HG02884 (cell line): ENCODE data around the gene ADIPOR2.

Experiments
- ATAC-seq: cut with Tn5 transposase; IDR thresholded peaks from one replicate; pipeline ENCODE4 v1.9.1; 2021; ENCODE audit warnings: mild to moderate bottlenecking, moderate library complexity; ENCODE audit not compliant: unreplicated experiment

ADIPOR2 gene

DNA sequence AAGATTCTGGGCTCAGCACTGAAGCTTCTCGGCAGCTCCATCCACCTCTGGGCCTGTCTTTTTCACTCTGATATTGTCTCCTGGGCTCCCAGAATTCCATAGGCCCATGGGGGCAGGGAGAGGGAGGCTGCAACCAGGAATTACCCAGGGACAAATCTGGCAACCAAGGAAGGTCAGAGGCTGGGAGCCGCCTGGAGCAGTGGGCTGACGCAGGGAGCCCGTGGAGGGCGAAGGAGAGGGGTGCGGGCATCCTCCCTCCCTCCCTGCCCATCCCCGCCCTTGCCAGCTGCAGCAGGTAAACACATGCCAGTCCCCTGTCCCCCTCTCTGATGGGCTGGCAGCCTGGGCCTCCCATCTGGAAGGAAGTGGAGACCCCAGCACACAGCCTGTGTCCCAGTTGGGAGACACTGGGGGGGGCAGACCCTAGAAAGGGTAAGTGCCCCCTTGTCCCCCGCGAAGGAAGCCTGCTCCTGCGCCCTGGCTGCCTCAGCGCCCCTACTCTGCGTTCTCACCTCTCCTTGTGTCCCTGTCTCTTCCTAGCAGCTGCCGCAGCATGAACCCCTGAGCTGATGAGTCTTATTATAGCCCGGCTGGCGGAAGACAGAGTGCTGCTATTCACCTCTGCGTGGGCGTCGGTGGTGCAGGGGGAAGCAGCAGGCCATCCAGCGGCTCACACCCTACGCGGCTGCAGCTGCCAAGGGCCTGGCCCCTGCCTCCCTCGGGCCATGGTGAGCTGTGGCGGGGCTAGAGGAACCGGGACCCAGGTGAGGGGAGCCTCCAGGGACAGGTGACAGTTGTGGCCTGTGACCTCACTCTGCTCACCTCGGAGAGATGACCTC, 136.2 kb downstream of the ADIPOR2 start:
- no peak for ATAC-seq

DNA sequence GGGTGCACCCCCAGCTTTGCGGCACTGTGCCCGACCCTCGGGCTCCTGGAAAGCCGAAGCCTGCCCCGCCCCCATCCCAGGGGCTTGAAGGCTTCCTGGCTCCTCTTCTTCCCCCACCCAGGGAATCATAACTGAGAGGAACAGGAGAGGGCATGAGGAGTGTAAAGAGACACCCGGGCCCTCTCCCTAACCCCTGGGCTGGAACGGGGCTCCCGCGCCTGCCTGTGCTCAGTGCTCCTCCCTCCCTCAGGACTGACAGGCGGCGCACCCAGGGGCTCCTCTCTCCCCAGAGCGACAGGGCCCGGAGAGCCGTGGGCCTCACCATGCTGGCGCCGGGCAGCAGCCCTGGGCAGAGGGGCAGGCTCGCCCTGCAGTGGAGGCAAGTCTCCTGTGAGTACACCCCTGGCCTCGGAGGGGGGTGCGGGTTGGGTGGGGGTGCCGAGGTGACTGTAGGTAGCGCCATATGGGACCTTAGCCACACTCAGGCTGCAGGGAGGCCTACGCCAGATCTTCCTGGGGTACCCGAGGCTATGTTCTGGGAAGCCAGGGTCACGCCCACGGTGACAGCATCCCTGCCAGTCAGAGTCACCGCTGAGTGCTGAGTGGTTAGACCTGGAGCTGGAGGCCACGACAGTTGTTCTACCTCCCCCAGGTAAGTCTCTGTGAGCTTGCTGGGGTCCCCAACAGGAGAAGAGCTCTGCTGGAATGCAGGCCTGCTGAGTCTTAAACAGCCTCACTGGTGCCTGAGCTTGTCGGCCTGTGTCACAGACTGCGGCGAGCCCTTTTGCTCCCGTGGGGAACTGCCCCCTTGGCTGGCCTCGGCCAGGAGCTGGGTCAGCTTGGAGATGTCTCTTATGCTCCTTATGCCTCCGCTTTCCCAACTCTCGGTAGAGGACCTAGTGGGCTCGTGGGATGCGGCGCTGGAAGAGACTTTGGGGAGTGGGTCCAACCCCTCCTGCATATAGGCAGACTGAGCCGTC, 137.2 kb downstream of the ADIPOR2 start:
- no peak for ATAC-seq

DNA sequence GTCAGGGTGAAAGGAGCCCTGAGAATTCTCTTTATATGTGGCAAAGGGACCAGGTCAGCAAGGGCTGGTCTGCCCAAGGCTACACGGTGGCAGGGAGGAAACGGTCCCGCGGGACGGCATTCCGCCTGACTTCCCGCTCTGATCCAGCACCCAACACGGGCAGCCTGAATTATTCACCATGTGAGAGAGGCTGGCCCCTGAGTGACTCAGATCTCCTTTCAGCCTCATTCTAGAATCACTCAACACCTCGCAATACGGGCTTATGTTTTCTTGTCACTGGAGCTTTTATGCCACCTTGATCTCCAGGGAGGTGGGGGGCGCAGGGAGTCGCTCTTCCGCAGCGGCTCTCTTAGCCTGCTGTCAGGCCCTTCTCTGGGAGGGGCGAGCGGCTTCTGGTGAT, 138.0 kb downstream of the ADIPOR2 start:
- ATAC-seq: no peak

DNA sequence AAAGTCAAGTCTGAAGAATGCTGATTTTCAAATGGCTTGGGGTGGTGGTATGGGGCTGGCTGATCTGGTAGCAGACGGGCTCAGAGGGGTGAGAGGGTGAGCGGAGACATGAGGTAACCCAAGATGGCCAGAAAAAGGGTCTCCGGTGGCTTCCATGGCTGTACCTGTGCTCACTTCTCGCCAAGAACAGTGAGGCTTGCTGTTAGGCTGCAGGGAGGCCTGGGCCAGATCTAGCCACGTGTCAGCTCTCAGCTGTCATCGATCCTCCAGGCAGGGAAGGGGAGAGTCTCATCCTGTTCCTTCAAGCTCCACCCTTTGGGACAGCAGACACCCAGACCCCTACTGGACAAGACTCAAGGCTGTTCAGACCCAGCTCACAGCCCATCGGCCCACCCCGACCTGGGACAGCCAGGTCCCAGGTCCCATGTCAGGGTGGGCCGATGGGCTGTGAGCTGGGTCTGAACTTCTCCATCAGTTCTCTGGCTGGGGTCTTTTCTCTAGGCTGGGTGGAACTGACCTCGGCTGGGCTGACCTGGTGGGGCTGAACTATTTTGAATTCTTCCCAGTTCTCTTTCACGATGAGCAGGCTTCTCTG, 138.5 kb downstream of the ADIPOR2 start:
- no peak for ATAC-seq

DNA sequence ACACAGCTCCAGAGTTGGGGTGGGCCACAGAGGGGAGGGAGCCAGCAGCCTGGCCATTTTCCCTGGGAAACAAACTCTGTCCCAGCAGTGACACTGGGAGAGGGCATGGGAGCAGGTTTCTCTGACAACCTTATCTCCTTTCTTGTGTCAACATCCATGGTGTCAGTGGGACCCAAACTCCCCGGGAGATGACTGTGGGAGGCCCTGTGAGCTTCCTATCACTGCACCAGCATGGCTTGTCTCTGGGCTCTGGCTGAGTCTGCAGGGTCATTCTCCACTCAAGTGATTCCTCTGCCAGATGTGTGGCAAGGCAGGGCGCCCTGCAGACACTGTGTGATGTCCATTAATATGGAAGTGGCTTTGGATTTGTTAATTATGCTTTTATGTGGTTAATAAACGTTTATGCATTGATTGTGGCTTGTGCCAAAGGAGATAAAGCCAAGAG, 139.6 kb downstream of the ADIPOR2 start:
- ATAC-seq: no peak

DNA sequence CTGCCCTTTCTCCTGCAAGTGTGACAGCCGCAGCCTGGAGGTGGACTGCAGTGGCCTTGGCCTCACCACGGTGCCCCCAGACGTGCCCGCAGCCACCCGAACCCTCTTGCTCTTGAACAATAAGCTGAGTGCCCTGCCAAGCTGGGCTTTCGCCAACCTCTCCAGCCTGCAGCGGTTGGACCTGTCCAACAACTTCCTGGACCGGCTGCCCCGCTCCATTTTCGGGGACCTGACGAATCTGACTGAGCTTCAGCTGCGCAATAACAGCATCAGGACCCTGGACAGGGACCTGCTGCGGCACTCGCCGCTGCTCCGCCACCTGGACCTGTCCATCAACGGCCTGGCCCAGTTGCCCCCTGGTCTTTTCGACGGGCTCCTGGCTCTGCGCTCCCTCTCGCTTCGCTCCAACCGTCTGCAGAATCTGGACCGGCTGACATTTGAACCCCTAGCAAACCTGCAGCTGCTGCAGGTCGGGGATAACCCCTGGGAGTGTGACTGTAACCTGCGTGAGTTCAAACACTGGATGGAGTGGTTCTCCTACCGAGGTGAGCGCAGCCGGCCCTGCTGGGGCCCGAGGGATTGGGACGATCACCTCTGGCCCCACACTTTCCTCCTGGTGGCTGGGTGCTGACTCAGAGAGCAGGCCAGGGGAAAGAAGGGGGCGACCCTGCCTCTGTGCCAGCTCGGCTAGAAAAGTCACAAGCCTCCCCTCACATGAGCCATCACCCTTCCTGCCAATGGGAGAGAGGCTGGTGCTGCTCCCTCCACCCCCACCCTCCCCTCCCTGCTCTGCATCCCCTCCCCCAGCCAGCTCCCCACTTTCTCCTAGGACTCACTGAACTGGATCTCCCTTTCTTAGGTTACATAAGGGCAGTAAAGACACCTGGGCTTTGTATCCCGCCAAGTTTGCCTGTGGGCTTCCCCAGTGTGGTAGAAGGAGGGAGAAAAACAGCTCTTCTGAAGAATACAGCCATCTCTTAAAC, 140.4 kb downstream of the ADIPOR2 start:
- ATAC-seq: no peak

DNA sequence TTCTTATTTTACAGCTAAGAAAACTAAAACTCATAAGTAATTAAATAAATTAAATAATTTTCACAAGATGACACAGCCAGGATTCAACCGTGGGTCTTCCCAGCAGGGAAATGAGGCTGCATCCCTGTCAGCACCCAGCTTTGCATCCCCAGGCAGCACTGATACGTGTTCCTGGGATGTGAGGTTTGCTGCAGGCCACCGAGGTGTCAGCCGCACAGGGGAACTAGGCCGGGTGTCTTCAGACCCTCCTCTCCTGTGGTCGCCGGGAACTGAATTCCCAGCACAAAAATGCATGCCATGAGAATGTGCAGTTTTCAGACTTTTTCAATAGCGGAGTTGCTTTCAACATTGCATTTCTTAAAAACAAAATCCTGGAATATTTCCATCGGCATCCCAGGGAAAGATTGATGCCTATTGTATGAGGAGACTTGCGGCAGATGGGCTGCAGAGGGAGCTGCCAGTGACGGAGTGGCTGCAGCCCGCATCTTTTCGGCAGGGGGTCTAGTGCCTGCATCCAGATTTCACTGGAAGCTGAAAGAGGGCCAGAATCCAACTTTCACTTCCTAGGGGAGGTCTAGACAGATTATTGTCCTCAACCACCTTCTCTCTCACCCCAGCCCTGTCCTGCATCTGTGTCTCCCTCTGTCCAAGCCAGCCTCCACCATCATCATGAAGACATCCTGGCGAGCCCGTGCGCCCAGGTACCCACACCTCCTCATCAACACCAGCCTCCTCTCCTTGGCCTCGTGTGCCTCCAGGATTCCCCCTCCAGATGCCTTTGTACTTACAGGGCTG, 142.1 kb downstream of the ADIPOR2 start:
- no peak for ATAC-seq

DNA sequence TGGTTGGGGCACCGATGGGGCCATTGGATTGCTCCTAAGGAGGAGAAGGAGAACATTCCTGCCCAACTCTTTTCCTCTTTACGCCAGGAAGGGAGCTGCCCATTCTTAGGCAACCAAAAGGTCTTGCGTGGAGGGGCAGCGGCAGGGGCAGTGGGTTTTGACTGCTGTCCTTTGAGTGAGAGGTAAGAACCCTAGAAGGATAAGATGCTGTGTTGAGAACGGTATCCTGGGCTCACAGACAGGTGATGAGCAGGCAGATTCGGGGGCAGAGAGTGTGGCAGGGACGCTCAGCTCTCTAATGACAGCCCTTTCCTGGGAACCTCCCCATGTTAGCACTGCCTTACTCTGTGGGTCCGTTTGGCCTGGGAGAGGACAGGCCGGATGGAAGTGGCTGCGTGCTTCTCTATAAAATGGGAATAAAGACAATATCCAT, 142.7 kb downstream of the ADIPOR2 start:
- no peak for ATAC-seq

DNA sequence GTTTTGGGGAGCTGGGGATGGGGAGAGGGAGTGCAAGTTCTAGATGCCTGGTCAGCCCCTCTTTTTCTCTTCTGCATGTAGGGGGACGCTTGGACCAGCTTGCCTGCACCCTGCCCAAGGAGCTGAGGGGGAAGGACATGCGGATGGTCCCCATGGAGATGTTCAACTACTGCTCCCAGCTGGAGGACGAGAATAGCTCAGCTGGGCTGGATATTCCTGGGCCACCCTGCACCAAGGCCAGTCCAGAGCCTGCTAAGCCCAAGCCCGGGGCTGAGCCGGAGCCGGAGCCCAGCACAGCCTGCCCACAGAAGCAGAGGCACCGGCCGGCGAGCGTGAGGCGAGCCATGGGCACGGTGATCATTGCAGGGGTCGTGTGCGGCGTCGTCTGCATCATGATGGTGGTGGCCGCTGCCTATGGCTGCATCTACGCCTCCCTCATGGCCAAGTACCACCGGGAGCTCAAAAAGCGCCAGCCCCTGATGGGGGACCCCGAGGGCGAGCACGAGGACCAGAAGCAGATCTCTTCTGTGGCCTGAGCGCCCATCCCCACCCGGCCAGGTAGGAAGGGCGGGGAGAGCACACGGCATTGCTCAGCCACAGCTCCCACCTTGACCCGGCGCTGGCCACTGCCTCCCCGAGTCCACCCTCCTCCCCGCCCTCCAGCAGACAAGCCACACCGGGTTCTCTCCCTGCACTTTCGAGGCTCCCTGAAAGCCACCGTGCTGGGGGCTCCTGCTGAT, 143.5 kb downstream of the ADIPOR2 start:
- ATAC-seq: no peak

DNA sequence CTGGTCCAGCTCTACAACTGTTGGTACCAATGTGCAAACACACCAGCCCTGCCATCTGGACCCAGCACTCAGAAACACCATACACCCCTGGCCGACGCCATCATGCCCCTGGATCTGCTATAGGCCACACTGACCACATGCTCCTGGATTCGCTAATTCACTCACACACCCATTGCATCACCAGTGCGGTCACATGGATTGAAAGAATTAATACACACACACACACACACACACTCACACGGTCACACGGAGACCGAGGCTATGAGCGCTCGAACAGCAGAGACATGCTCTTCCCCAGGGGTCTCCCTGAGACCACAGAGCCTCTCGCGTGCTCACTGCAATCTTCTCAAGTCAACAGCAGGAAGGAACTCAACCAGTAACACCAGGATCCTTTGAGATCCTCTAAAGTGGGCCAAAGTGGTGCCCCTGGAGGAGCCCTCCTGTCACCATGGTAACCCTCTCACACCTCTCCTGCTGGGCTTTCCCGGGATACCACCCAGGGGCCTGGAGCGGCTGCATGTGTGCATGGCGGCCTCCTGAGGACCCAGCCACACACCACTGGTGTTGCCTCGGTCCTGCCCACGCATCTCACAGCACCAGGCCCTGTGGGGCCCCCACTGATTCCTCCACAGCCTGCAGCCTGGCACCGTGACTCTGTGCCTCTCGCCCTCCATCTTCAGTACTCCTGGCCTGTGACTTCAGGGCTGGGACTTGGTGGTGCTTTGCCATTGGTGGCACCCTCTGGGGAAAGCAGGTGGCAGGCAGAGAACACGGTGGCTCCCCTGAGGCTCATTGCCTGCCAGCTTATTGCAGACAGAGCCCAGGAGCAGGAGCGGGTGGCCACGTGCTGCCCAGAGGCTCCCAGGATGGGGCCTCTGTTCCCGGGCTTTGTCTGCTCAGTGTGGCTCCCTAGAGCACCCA, 144.6 kb downstream of the ADIPOR2 start:
- ATAC-seq: no peak

DNA sequence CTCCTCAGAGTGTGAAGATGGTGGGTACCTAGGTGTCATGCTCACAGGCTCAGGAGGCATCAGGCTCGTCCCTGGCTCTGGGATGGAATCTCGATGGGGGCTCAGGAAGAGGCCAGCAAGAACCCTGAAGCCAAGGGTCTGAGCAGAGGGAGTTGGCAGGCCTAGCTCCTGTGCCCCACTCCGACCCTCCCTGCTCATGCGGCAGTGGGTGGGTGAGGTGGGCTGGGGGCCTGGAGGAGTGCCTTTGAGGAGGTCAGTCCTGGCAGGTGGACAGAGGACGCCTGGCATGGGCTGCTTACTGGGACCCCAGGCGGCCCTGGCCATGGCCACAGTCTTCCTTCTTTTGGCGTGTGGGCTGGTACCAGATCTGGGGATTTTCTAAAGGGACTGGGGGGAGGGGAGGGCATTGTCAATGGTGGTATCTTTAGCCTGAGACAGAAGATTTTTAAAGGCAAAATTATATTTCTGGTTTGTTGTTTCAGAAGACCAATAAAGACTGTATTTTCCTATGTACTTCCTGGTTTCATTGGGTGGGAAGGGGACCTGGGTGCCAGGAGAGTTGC, 145.5 kb downstream of the ADIPOR2 start:
- ATAC-seq: no peak

DNA sequence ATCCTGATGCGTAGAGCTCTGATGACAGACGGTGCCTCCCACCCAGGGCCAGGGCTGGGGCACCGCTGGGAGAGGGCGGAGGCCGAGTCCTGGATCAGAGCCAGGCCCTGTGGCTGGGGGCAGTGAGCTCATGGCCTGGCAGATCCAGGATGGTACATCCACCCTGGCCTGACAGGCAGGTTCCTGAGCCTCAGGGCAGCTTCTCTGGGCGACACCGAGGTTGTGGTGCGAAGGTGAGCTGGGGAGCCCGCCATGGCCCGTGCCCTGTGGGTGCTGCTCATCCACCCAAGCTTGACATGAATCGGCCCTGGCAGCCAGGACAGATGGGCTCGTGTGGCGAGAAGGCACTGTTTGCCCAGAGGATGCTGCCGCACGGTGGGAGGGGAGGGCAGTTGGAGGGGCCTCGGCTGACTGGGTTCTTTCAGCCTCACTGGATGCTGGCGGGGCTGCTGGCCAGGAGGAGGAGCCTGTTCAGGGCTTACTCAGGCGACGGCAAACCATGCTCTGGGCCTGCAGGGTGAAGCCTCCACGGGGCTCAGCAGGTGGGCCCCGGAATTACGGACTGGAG, 146.1 kb downstream of the ADIPOR2 start:
- no peak for ATAC-seq

DNA sequence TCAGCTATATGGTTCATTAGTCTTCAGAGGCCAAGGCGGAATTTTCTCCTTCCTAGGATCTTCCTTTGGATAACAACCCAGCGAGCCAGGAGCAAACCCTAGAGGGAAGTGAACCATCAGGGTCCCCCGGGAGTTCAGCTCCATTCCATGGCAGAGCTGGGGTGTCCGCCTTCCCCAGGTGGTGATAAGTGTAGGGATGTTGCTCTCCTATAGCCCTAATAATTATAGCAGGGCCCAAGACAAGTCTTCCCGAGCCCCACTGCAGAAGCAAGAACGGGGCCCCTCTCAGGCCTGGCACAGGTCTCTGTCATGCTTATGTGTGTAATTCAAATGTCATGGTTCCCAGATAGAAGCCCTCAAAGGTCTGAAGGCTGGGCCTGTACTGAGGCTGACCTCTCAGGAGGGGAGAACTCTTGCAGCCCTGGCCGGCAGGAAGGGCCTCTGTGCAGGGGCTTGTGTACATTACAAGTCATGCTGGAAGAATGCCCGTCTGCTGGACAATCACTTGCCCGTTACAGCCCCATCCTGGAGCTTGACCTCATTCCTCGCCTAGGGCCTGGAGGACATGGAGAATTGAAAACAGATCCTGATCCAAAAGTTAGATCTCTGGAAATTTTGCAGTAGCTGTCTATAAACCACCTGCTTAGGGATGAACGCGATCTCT, 146.8 kb downstream of the ADIPOR2 start:
- no peak for ATAC-seq
